Left lung (tissue), 10 donors: Measurements from ENCODE around the gene SLC12A5. TPM values are rescaled to one million over a fixed set of nuclear protein-coding genes. Genes with fewer than 3 reads are reported as not detected.

Source experiments
- ATAC-seq: fragments of 200-7000 bp; cut with Tn5 transposase; one replicate; pipeline ENCODE4 v1.9.1; 2020; ENCODE audit warnings: moderate library complexity
- DNase-seq, 4 donors: peaks; one replicate each; pipeline ENCODE4 v3.0.0-alpha.2; 2013 to 2020
- H3K27ac ChIP-seq, 2 donors: fragments of 200-600 bp; sonication (generic) in 1 of 2; one replicate each; pipeline versions ENCODE4 v1.5.0 to v1.8.0; 2020 to 2021
- H3K27me3 ChIP-seq, 2 donors: fragments of 200-600 bp; sonication (generic) in 1 of 2; one replicate each; pipeline versions ENCODE4 v1.5.0 to v1.8.0; 2020 to 2021
- H3K36me3 ChIP-seq, 2 donors: fragments of 200-600 bp; sonication (generic) in 1 of 2; one replicate each; pipeline versions ENCODE4 v1.5.0 to v1.8.0; 2020 to 2021
- H3K4me1 ChIP-seq, 2 donors: fragments of 200-600 bp; one replicate each; pipeline ENCODE4 v1.8.0; 2021
- H3K4me3 ChIP-seq, 2 donors: fragments of 200-600 bp; sonication (generic) in 1 of 2; one replicate each; pipeline versions ENCODE4 v1.5.0 to v1.8.0; 2020 to 2021; ENCODE audit warnings: mild to moderate bottlenecking in 1 of 2
- H3K9me3 ChIP-seq, 2 donors: fragments of 200-600 bp; sonication (generic) in 1 of 2; one replicate each; pipeline versions ENCODE4 v1.5.0 to v1.8.0; 2020 to 2021
- CTCF ChIP-seq, 2 donors: fragments of 200-600 bp; sonication (generic) in 1 of 2; IDR thresholded peaks; one replicate each; pipeline versions ENCODE4 v1.5.0 to v1.8.0; 2021; ENCODE audit warnings: antibody characterized with exemption in 2 of 2
- intact Hi-C, 2 donors: fragments of 100-400 bp; cut with DNase I; formaldehyde crosslinking; loops; one replicate each; pipeline versions ENCODE4 v1.11.2 to v1.14.2; 2022
- polyA plus RNA-seq, 6 donors: library from polyadenylated mRNA; unstranded; fragments of 120-200 nt; gene quantifications; one replicate each; pipeline ENCODE4 v1.2.1, GENCODE V29; 2013; ENCODE audit not compliant: insufficient read length in 6 of 6
- total RNA-seq, 2 donors: library from RNA; stranded (reverse); fragmentation: NEBNext Ultra II Directional; extraction: Animal tissue kit (Norgen Biotek cat#: 25700); gene quantifications; one replicate each; pipeline ENCODE4 v1.2.1, GENCODE V29; 2021
- donor health status: DM: no; HTN: yes; CAD: no.
- donor health status: DM: no; HTN: no; CAD: no.

Gene SLC12A5
- total and polyA plus RNA-seq, 8 donors = 0.71 to 2.9 (median 1.5) TPM

GRCh38 chr20:46053416-46053815 lies 24.4 kb downstream of the SLC12A5 start:
- DNase-seq = no peak
- H3K27ac ChIP-seq = no peak overlapping the region
- H3K4me1 ChIP-seq = peaks cover 7 to 13% of the 10 kb centered on the region in 2 donors
- TF ChIP-seq CTCF (IDR thresholded peaks at IDR 0.05) = no peak
- ATAC-seq = no peak
- H3K36me3 ChIP-seq = no peaks in the 10 kb centered on the region
- no peaks in the 10 kb centered on the region for H3K9me3 ChIP-seq
- H3K27me3 ChIP-seq = peaks cover 13 to 49% of the 10 kb centered on the region in 2 donors
- intact Hi-C loops = no loop called here
- H3K4me3 ChIP-seq = no peak overlapping the region

- DNase-seq (no peak), ATAC-seq (no peak)
- Histone ChIP-seq H3K4me3 (no peak overlapping the region), H3K9me3 (no peaks in the 10 kb centered on the region), H3K27ac (no peak overlapping the region), H3K36me3 (no peaks in the 10 kb centered on the region), H3K4me1 (peaks cover 10 to 25% of the 10 kb centered on the region in 2 donors), H3K27me3 (peaks cover 13 to 52% of the 10 kb centered on the region in 2 donors)
- intact Hi-C loops = no loop called here
- TF ChIP-seq CTCF (IDR thresholded peaks at IDR 0.05) = no peak
These were observed 25.6 kb downstream of the SLC12A5 start for GRCh38 chr20:46054606-46055005.

GRCh38 chr20:46055269-46055668 lies 26.3 kb downstream of the SLC12A5 start:
- Histone ChIP-seq H3K9me3 (no peaks in the 10 kb centered on the region), H3K4me1 (peaks cover 10 to 32% of the 10 kb centered on the region in 2 donors), H3K4me3 (no peak overlapping the region), H3K27me3 (peaks cover 13 to 52% of the 10 kb centered on the region in 2 donors), H3K36me3 (peaks cover 0 to 5% of the 10 kb centered on the region in 2 donors), H3K27ac (no peak overlapping the region)
- no peak for ATAC-seq
- no peak for TF ChIP-seq CTCF (IDR thresholded peaks at IDR 0.05)
- intact Hi-C loops = no loop called here
- DNase-seq = no peak

- H3K9me3 ChIP-seq = no peaks in the 10 kb centered on the region
- TF ChIP-seq CTCF (IDR thresholded peaks at IDR 0.05) = no peak
- DNase-seq (no peak), ATAC-seq (no peak)
- peaks cover 0 to 13% of the 10 kb centered on the region in 2 donors for H3K36me3 ChIP-seq
- intact Hi-C loops = no loop called here
- peaks cover 10 to 42% of the 10 kb centered on the region in 2 donors for H3K4me1 ChIP-seq
- H3K27ac ChIP-seq = no peak overlapping the region
- peaks cover 13 to 46% of the 10 kb centered on the region in 2 donors for H3K27me3 ChIP-seq
- H3K4me3 ChIP-seq = no peak overlapping the region
These were observed 27.2 kb downstream of the SLC12A5 start for GRCh38 chr20:46056027-46056833.

GRCh38 chr20:46056970-46057855 lies 28.2 kb downstream of the SLC12A5 start:
- DNase-seq (peak; percentile 46 to 78 (median 66)), ATAC-seq (peak; percentile 47)
- Histone ChIP-seq H3K4me3 (peak overlapping the region in 1 of 2 donors; percentile 32), H3K36me3 (peaks cover 0 to 23% of the 10 kb centered on the region in 2 donors), H3K27ac (no peak overlapping the region), H3K4me1 (peaks cover 10 to 51% of the 10 kb centered on the region in 2 donors), H3K27me3 (peaks cover 13 to 36% of the 10 kb centered on the region in 2 donors), H3K9me3 (no peaks in the 10 kb centered on the region)
- intact Hi-C loops = no loop called here
- no peak for TF ChIP-seq CTCF (IDR thresholded peaks at IDR 0.05)
